CD4-positive, alpha-beta T cell treated with Interleukin-4 for 1 hour (primary cell): Measurements from ENCODE around the gene COL4A4.

Experiments used
- DNase-seq, 2 donors: peaks; one replicate each; pipeline ENCODE4 v3.0.0-alpha.2; 2020 to 2022

COL4A4 gene

GRCh38 chr2:227160164-227160563 lies 3.8 kb downstream of the COL4A4 start:
- no peak for DNase-seq

GRCh38 chr2:227154986-227155774 lies 8.8 kb downstream of the COL4A4 start:
- no peak for DNase-seq

- no peak for DNase-seq
Observed at GRCh38 chr2:227153758-227154486, 10.1 kb downstream of the COL4A4 start.

- DNase-seq = no peak
Observed at GRCh38 chr2:227153307-227153706, 10.7 kb downstream of the COL4A4 start.

- no peak for DNase-seq
Observed at GRCh38 chr2:227152093-227152766, 11.8 kb downstream of the COL4A4 start.

GRCh38 chr2:227150222-227150936 lies 13.6 kb downstream of the COL4A4 start:
- DNase-seq = no peak

GRCh38 chr2:227148106-227148505 lies 15.9 kb downstream of the COL4A4 start:
- no peak for DNase-seq

GRCh38 chr2:227147023-227147422 lies 17.0 kb downstream of the COL4A4 start:
- DNase-seq = no peak

GRCh38 chr2:227146456-227146855 lies 17.5 kb downstream of the COL4A4 start:
- DNase-seq = no peak

GRCh38 chr2:227143895-227144294 lies 20.1 kb downstream of the COL4A4 start:
- no peak for DNase-seq

GRCh38 chr2:227141301-227141700 lies 22.7 kb downstream of the COL4A4 start:
- no peak for DNase-seq

- DNase-seq = no peak
Observed at GRCh38 chr2:227134591-227134990, 29.4 kb downstream of the COL4A4 start.

- DNase-seq = no peak
Observed at GRCh38 chr2:227132986-227133385, 31.0 kb downstream of the COL4A4 start.

GRCh38 chr2:227130636-227131035 lies 33.4 kb downstream of the COL4A4 start:
- no peak for DNase-seq

GRCh38 chr2:227127201-227127600 lies 36.8 kb downstream of the COL4A4 start:
- DNase-seq = no peak

- no peak for DNase-seq
Observed at GRCh38 chr2:227125506-227125905, 38.5 kb downstream of the COL4A4 start.

GRCh38 chr2:227124811-227125210 lies 39.2 kb downstream of the COL4A4 start:
- DNase-seq = no peak

- DNase-seq = no peak
Observed at GRCh38 chr2:227123697-227124096, 40.3 kb downstream of the COL4A4 start.

GRCh38 chr2:227118353-227118752 lies 45.7 kb downstream of the COL4A4 start:
- no peak for DNase-seq

- no peak for DNase-seq
Observed at GRCh38 chr2:227117852-227118251, 46.2 kb downstream of the COL4A4 start.

GRCh38 chr2:227117027-227117426 lies 47.0 kb downstream of the COL4A4 start:
- DNase-seq = no peak

- DNase-seq = no peak
Observed at GRCh38 chr2:227115761-227116160, 48.2 kb downstream of the COL4A4 start.
